GM19452 (cell line): ENCODE measurements around the gene L3MBTL4.
"Not testable (repeated sequence)": the region's sequence is repeated elsewhere in the genome, so short reads cannot be mapped to it uniquely, and the experiment has no call there.

Experiments used
- ATAC-seq: cut with Tn5 transposase; IDR thresholded peaks from one replicate; pipeline ENCODE4 v1.9.1; 2021; ENCODE audit not compliant: unreplicated experiment

L3MBTL4 gene

DNA sequence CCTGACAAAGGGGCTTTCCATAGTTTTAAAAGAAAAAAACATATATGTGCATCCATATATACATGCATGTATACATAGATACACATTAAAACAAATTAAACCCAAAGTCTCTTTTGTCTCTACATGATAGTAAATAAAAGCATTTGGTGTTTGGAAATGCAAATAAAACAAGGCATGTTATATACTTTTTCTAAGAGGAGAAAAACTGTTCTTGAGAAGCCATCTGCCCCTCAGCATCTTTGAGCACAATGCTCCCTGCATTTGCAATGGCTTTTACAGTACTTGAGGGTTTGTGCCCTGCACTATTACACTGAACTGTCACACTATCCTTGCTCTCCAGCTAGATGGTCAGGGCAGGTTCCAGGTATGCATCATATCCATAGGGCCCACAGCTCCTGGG, 210.2 kb downstream of the L3MBTL4 start:
- no peak for ATAC-seq

DNA sequence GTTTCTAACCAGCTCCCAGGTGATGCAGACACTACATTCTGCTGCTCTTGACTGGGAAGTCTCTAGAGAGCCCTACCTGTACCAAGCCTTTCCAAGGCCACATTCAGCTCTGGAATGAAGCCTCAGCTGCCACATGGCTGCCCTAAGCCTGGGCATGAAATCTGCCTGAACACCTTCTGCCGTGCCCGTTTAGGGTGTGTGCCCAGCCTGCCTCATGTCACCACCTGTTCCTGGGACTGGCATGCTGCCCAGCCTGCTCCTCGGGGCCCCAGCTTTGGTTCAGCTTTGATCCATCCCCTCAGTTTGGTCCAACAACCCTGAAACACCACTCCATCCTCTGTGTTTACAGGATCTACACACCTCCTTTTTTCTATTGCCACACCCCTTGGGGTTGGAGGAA, 210.9 kb downstream of the L3MBTL4 start:
- no peak for ATAC-seq

DNA sequence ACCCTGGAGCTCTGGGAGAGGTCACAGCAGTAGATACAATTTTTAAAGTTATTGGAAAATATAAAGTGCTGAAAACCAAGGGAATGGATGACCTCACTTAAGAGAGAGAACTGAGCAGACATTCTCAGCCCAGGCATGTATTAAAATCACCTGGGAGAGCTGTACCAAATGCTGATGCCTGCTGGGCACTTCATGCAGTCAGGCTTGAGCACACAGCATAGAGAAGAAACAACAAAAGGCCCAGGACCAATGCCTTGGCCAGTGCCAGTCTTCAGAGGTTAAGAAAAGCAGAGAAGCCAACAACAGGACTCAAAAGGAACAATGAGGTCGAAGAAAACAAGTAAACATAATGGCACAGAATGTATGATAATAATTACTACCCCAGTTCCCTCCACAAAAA, 211.8 kb downstream of the L3MBTL4 start:
- ATAC-seq = no peak

DNA sequence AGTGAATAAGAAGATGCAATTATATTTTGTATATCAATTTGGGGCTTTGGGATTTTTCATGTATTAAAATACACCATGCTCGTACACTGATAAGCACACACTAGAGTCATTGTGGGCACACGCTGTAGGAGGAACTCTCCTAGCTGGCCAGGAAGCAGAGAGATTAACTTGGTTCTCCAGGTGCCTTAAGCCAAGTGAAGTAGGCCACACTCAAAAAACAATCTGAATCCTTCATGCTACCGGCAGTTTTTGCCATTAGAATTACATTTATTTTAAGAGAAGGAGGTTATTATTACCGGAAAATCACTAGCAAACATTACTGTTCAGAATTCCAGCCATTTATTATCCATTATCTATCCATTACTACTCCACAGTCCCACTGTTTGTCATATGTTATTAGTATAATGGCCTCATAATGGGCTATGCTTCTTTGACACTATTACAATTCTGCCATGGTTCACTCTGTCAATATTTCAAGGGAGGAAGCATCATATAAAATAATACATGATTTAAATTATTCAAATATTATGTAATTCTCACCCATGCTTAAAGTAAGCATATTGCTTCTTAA, 214.4 kb downstream of the L3MBTL4 start:
- no peak for ATAC-seq

DNA sequence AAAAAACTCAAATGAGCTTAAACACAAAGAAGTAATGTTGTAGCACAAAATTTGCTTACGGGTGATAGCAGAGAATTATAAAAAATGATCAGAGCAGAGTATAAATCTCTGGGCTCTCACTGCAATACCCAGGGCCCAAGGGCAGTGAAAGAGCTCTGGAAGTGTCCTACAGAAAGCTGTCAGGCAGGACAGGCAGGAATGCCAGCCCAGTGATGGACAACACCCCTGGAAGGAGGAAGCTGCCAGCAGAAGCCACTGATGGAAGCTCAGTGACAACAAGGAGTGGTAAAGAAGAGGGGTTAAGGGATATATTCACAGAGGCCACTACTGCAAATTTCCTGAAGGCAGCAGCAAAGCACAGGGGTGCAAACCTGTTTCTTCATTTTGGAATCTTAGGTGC, 214.9 kb downstream of the L3MBTL4 start:
- no peak for ATAC-seq

DNA sequence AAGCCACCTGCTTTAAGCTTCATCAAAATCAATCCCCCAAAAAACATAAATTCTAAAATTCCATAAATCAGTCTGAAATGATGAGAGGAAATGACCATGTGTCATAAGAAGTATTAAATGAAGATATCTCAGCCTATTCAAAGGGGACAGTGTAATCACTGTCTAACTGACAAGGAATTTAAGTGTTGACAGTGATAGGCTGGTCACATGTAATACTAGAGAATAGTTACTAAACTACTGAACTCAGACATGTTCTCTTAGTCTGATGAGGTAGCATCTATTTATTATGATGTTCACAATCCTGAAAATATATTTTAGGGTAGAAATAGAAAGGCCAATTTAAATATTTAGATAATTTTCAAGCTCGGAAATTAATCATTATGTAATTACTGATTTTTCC, 216.1 kb downstream of the L3MBTL4 start:
- ATAC-seq = no peak

DNA sequence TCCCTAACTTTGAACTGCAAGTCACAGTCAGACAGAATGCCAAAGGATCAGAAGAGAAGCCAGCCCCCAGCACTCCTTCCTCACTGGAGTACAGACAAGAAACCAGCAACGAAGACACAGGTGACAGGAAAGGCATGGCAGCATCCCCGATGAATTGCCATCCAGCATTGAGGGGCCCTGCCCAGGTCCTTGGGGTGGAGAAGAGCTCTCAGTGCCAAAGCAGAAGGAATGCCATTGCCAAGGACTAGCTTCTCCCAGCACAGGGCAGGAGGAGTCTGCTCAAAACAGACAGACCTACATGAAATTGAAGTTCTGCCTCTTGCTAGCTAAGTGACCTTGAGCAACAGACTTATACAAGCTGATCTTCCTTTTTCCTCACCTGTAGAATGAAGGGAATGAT, 220.1 kb downstream of the L3MBTL4 start:
- ATAC-seq = no peak

DNA sequence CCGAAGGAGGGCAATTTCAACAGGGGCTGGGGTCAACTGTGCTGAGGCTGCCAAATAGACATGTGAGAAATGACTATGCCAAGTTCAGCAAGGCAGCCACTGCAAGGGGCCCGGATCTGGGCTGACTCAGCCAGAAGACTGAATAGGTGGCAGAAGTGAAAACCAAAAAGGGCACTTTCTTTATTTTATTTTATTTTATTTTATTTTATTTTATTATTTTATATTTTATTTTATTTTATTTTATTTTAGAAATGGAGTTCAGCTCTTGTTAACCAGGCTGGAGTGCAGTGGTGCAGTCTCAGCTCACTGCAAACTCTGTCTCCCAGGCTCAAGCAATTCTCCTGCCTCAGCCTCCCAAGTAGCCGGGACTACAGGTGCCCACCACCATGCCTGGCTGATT, 228.9 kb downstream of the L3MBTL4 start:
- not testable (repeated sequence) for ATAC-seq

DNA sequence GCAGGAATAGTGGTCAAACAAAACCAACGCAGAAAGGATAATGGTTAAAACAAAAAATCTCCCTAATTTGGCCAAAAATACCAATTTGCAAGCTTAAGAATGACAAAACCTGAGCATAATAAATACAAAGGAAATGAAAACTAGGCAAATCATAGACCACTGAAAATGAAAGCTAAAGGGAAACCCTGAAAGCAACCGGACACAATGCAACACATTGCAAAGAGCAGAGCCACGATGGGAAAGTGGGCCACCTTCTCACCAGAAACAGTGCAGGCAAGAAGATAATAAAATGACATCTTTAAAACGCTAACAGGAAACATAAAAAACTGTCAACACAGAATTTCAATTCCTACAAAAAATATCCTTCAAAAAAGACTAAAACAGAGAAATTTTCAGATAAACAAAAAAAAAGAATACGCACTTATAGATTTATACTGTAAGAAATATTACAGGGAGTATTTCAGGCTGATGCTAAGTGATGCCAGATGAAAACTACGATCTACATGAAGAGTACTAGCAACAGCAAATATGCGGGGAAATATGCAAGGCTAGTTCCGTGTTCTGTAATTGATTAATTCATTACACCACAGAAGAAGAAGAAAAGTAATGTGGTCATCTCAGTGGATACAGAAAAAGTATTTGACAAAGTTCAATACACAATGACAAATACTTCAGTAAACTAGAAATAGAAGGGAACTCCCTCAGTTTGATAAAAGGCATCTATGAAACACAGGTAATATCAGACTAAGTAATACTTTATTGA, 239.5 kb downstream of the L3MBTL4 start:
- no peak for ATAC-seq

DNA sequence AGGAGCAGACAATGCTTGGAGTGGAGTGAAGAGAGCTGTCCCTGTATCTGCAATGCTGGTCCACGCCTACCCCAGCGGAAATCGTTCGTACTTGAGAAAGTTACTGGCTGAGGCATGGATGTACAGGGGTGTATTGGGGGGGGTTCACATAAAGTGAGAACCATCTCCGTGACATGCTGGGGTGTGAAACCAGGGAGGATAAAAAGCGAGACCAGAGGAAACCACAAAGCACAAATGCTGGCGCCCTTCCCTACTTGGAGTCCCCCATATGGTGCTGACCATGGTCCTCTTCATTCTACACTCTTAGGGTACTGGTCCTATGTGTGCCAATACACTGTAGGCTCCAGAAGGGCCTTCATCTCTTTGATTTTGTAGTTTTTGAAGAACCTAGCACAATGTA, 244.1 kb downstream of the L3MBTL4 start:
- ATAC-seq = no peak

DNA sequence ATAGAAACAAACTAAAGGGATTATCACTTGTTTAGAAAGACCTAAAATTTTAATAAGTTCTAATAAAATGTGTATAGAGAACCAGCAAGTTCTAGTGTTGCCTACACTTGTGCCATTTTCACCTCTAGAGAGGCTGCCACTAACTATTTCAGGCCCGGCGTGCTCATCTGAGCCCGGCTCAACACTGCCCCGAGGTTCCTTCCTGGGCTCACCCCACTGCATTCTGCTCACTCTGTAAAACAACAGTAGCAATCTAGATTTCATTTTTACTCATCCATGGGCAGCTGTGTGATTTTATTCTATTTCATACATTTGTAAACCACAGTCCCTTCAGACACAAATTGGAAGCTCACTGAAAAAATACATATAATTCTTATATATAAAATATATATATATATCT, 253.2 kb downstream of the L3MBTL4 start:
- ATAC-seq = no peak

DNA sequence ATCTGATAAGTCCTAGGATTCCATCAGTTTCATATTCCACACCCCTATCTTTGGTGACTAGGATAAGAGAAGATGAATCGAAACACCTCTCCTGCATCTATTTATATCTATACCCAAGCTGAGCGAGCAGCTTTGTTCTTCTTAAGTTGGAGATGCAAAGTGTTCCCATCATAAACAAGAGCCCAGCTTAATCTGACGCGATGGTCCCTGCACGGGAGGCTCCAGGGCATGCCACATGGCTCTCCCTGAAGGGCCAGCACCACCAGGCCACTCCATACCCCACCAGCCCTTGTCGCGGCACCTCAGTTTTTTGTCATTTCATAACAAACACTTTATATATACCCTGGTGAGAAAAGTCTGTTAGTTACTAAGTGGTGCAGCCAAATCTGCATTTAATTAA, 255.3 kb downstream of the L3MBTL4 start:
- ATAC-seq = no peak

DNA sequence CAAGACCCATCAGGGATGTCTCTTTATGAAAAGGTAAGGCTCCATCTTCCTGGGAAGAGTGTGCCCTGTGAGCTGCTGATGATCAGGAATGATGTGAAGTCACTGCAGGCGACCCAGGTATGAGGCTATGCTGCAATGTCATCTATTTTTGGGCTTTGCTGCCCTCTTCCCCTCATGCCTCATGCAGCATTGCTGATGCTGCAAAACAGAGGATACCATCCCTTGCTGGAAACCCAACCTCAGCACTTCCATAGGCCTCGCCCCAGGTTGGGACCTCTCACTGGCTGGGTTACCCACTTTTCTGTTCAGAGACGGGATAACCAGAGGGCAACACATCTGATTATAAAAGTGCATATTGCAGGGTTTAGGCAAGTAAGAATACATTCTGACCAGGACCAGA, 255.8 kb downstream of the L3MBTL4 start:
- no peak for ATAC-seq

DNA sequence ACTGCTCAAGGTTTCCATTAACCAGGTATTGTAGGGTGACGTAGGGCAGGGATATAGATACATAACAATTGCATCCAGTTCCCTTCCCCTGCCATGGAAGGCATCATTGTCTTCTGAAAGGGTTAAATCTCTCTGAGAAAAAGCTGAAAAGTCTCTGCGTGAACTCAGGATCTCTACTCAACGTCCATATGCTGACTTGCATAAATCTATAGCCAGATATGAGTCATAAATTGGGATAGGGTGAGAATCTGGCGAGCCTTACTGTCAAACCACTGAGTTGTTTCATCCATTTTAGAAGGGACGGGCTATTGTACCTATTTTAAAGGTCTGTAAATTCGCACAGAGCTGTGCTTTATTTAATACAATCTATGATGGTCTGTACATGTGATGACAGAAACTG, 258.3 kb downstream of the L3MBTL4 start:
- no peak for ATAC-seq

DNA sequence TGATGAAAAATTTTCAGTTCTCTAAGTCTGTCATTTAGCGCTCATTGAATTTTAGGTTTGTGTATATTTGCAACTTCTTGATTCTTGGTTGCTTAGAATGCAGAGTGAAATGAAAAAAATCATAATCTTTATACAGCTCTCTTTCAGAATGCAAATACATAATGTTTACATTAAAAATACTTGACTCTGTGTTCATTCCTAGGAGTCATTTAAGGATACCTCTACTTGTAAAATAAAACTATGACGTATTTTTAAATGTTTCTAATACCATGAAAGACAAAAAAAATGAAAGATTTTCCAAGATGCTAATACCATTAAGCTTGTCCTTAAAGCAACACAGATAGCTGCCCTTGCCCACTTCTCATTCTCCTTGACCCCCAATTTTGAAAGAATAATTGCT, 259.0 kb downstream of the L3MBTL4 start:
- no peak for ATAC-seq

DNA sequence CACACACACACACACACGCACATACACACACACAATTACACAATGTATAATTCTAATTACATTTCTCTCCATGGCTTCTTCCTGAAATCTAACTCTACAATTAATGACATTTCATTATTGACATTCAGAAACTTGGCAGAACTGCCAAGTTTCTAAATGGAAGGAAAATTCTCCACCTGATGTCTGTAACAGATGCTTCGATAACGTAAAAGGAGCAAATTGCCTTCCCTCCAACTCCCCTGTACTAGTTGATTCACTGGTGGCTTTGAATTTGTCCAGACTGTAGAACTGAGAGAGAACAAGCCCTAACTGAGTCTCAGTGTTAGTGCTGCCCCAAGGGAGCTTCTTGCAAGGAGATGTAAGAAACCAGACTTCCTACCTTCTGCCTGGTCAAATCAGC, 264.3 kb downstream of the L3MBTL4 start:
- ATAC-seq = no peak

DNA sequence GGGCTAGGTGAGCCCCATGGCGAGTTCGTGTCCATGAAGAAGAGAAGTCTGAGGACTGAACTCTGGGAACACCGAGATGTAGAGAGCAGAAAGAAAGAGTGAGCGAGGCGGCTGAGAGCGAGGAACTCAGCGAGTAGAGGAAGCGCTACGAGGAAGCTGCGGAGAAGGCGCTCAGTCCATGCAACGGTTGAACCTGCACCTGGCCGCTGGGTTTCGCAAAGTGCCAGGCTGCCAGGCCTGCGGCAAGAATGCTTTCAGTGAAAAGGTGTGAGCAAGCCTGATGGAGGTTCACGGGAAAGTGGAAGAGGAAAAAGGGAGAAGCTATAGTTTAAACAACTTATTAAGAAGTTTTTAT, 268.4 kb downstream of the L3MBTL4 start:
- no peak for ATAC-seq

DNA sequence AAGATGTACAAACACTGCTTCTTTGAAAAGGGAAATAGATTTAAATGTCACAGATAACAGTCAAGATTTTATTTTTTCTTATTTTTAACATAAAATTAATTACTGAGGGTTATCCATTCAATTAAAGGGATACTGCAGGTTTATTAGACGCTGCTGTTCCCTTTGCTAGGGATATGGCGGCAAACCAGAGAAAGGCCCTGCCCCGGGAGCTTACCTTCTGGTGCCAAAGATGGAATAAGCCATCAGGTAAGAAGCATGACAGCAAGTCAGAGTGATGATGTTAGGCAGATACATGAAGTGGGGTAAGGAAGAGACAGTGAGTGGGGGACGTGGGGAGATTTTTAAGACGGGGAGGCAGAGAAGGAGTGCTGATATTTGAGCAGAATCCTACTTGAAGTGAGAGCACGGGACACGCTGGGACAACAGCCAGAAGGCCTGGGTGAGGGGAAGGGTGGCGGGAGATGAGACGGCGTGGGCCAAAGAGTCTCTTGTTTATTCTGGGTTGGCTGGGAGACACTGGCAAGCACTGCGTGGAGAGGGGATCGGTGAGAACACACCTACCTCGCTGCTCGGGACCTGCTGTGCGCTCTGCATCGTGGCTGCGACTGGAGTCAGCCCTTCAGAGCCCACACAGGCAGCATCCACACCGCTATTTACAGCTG, 268.9 kb downstream of the L3MBTL4 start:
- no peak for ATAC-seq

DNA sequence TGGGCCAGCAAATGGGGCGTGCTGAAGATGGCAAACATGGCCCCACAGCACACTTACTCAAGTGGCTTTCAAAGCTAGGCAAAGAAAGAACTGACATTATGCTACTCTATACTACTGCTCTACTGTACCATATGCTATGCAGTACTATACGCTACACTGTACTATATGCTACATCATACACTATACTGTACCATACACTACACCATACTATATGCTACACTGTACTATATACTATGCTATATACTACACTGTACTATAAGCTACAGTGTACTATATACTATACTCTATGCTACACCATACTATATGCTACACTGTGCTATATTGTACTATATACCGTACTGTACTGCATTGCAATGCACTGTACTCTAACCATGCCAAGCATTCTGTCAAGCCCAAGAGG, 275.7 kb downstream of the L3MBTL4 start:
- no peak for ATAC-seq

DNA sequence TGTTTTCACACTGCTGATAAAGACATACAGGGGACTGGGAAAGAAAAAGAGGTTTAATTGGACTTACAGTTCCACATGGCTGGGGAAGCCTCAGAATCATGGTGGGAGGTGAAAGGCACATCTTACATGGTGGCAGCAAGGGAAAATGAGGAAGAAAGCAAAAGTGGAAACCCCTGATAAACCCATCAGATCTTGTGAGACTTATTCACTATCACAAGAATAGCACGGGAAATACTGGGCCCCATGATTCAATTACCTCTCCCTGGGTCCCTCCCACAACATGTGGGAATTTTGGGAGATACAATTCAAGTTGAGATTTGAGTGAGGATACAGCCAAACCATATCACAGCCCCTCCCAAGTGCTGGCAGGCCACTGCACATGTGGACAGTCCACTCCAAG, 278.8 kb downstream of the L3MBTL4 start:
- ATAC-seq = not testable (repeated sequence)

DNA sequence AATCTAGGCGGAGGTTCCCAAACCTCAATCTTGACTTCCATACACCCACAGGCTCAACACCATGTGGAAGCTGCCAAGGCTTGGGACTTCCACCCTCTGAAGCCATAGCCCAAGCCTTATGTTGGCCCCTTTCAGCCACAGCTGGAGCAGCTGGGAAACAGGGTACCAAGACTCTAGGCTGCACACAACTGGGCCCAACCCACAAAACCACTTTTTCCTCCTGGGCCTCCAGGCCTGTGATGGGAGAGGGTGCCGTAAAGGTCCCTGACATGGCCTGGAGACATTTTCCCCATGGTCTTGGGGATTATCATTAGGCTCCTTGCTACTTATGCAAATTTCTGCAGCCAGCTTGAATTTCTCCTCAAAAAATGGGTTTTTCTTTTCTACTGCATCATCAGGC, 279.7 kb downstream of the L3MBTL4 start:
- not testable (repeated sequence) for ATAC-seq

DNA sequence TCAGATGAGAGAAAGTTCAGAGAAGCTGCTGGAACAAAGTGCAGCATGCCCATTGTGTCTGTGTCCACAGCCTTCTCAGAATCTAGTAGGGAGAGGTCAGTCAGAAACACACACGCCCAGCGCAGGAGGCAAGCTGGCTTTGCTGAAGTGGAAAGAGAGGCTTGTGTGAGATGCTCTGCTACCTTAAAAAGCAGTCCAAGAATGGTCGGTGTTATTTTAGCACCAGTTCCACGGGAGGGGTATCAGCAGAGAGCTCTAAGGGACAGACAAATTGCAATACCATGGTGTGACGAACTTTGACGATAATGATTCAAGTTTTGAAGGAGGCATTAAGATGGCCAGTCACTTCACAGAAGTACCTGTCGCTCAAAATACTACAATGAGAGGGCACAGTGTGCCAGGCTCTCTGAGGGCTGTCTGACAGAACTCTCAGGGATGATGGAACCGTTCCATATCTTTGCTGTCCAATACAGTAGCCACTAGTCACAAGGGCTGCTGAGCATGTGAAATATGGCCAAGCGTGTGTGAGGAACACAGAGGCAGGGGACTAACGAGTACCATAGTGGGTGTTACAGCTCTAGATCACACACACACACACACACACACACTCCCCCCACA, 281.9 kb downstream of the L3MBTL4 start:
- ATAC-seq = no peak
